ENCODE data around the gene RNF113B. TPM values are rescaled to one million over a fixed set of nuclear protein-coding genes. Genes with fewer than 3 reads are reported as not detected.
A peak's percentile ranks its signal among the peaks of the same experiment; 100 is the strongest.

RNF113B gene
- total and polyA plus RNA-seq, 5 donors: not detected

- Histone ChIP-seq H3K4me1 (ENCODE audit: control insufficient read depth, insufficient read depth, low read length) (no peaks in the 10 kb centered on the region), H3K4me3 (ENCODE audit: low read length) (no peak overlapping the region), H3K27me3 (ENCODE audit: control insufficient read depth, insufficient read depth) (no peaks in the 10 kb centered on the region), H3K9me3 (ENCODE audit: control insufficient read depth, low read length) (no peaks in the 10 kb centered on the region), H3K27ac (ENCODE audit: low read length) (no peak overlapping the region)
- DNase-seq (no peak), ATAC-seq (no peak)
- WGBS: 77% methylated on average over 7 of the region's 7 CpGs
- intact Hi-C loops (cut with DNase I): no loop called here
Observed at GRCh38 chr13:98216711-98217285, 39.7 kb upstream of the RNF113B start.

- peak; percentile 49 to 73 (median 65) for DNase-seq
- H3K9me3 ChIP-seq (ENCODE audit: control insufficient read depth, low read length): no peaks in the 10 kb centered on the region
- 25% methylated on average over 4 of the region's 4 CpGs for WGBS
- H3K27ac ChIP-seq (ENCODE audit: low read length): no peak overlapping the region
- no peak for ATAC-seq
- H3K4me1 ChIP-seq (ENCODE audit: control insufficient read depth, insufficient read depth, low read length): no peaks in the 10 kb centered on the region
- intact Hi-C loops (cut with DNase I): no loop called here
- H3K4me3 ChIP-seq (ENCODE audit: low read length): no peak overlapping the region
- no peaks in the 10 kb centered on the region for H3K27me3 ChIP-seq (ENCODE audit: control insufficient read depth, insufficient read depth)
Observed at GRCh38 chr13:98216135-98216565, 39.1 kb upstream of the RNF113B start.

GRCh38 chr13:98215508-98215907, 38.4 kb upstream of the RNF113B start:
- no peak overlapping the region for H3K4me3 ChIP-seq (ENCODE audit: low read length)
- no peaks in the 10 kb centered on the region for H3K9me3 ChIP-seq (ENCODE audit: control insufficient read depth, low read length)
- H3K4me1 ChIP-seq (ENCODE audit: control insufficient read depth, insufficient read depth, low read length): no peaks in the 10 kb centered on the region
- intact Hi-C loops (cut with DNase I): no loop called here
- no peak for ATAC-seq
- no peaks in the 10 kb centered on the region for H3K27me3 ChIP-seq (ENCODE audit: control insufficient read depth, insufficient read depth)
- DNase-seq: no peak
- no peak overlapping the region for H3K27ac ChIP-seq (ENCODE audit: low read length)
- 96% methylated on average over 6 of the region's 6 CpGs for WGBS

GRCh38 chr13:98214707-98215106, 37.6 kb upstream of the RNF113B start:
- no peak for ATAC-seq
- no peaks in the 10 kb centered on the region for H3K4me1 ChIP-seq (ENCODE audit: control insufficient read depth, insufficient read depth, low read length)
- no peaks in the 10 kb centered on the region for H3K27me3 ChIP-seq (ENCODE audit: control insufficient read depth, insufficient read depth)
- intact Hi-C loops (cut with DNase I): no loop called here
- no peak overlapping the region for H3K27ac ChIP-seq (ENCODE audit: low read length)
- no peak overlapping the region for H3K4me3 ChIP-seq (ENCODE audit: low read length)
- 88% methylated on average over 6 of the region's 6 CpGs for WGBS
- no peak for DNase-seq
- H3K9me3 ChIP-seq (ENCODE audit: control insufficient read depth, low read length): no peaks in the 10 kb centered on the region

- Histone ChIP-seq H3K9me3 (ENCODE audit: control insufficient read depth, low read length) (no peaks in the 10 kb centered on the region), H3K4me1 (ENCODE audit: control insufficient read depth, insufficient read depth, low read length) (no peaks in the 10 kb centered on the region), H3K4me3 (ENCODE audit: low read length) (no peak overlapping the region), H3K27me3 (ENCODE audit: control insufficient read depth, insufficient read depth) (no peaks in the 10 kb centered on the region), H3K27ac (ENCODE audit: low read length) (no peak overlapping the region)
- intact Hi-C loops (cut with DNase I): no loop called here
- peak in 1 of 2 donors; percentile 55 for ATAC-seq
- 58% methylated on average over 16 of the region's 16 CpGs for WGBS
- DNase-seq: no peak
Observed at GRCh38 chr13:98214008-98214643, 37.1 kb upstream of the RNF113B start.

GRCh38 chr13:98213354-98213753, 36.3 kb upstream of the RNF113B start:
- Histone ChIP-seq H3K27ac (ENCODE audit: low read length) (no peak overlapping the region), H3K27me3 (ENCODE audit: control insufficient read depth, insufficient read depth) (no peaks in the 10 kb centered on the region), H3K4me3 (ENCODE audit: low read length) (no peak overlapping the region), H3K9me3 (ENCODE audit: control insufficient read depth, low read length) (no peaks in the 10 kb centered on the region), H3K4me1 (ENCODE audit: control insufficient read depth, insufficient read depth, low read length) (no peaks in the 10 kb centered on the region)
- no peak for DNase-seq
- 88% methylated on average over 8 of the region's 8 CpGs for WGBS
- no peak for ATAC-seq
- intact Hi-C loops (cut with DNase I): no loop called here

- Histone ChIP-seq H3K27me3 (ENCODE audit: control insufficient read depth, insufficient read depth) (no peaks in the 10 kb centered on the region), H3K9me3 (ENCODE audit: control insufficient read depth, low read length) (no peaks in the 10 kb centered on the region), H3K4me3 (ENCODE audit: low read length) (no peak overlapping the region), H3K27ac (ENCODE audit: low read length) (no peak overlapping the region), H3K4me1 (ENCODE audit: control insufficient read depth, insufficient read depth, low read length) (no peaks in the 10 kb centered on the region)
- ATAC-seq (no peak), DNase-seq (no peak)
- intact Hi-C loops (cut with DNase I): no loop called here
- WGBS: 95% methylated on average over 5 of the region's 5 CpGs
Observed at GRCh38 chr13:98212763-98213162, 35.7 kb upstream of the RNF113B start.

- no peak overlapping the region for H3K4me3 ChIP-seq (ENCODE audit: low read length)
- no peak overlapping the region for H3K27ac ChIP-seq (ENCODE audit: low read length)
- intact Hi-C loops (cut with DNase I): no loop called here
- H3K9me3 ChIP-seq (ENCODE audit: control insufficient read depth, low read length): no peaks in the 10 kb centered on the region
- H3K4me1 ChIP-seq (ENCODE audit: control insufficient read depth, insufficient read depth, low read length): no peaks in the 10 kb centered on the region
- no peaks in the 10 kb centered on the region for H3K27me3 ChIP-seq (ENCODE audit: control insufficient read depth, insufficient read depth)
- ATAC-seq (no peak), DNase-seq (no peak)
- 88% methylated on average over 5 of the region's 5 CpGs for WGBS
Observed at GRCh38 chr13:98208606-98209005, 31.5 kb upstream of the RNF113B start.

- ATAC-seq (peak; percentile 47 to 54), DNase-seq (no peak)
- WGBS: 44% methylated on average over 4 of the region's 4 CpGs
- Histone ChIP-seq H3K9me3 (ENCODE audit: control insufficient read depth, low read length) (no peaks in the 10 kb centered on the region), H3K27ac (ENCODE audit: low read length) (no peak overlapping the region), H3K4me3 (ENCODE audit: low read length) (no peak overlapping the region), H3K27me3 (ENCODE audit: control insufficient read depth, insufficient read depth) (no peaks in the 10 kb centered on the region), H3K4me1 (ENCODE audit: control insufficient read depth, insufficient read depth, low read length) (no peaks in the 10 kb centered on the region)
- intact Hi-C loops (cut with DNase I): no loop called here
Observed at GRCh38 chr13:98207416-98207815, 30.3 kb upstream of the RNF113B start.

GRCh38 chr13:98206946-98207345, 29.9 kb upstream of the RNF113B start:
- Histone ChIP-seq H3K4me1 (ENCODE audit: control insufficient read depth, insufficient read depth, low read length) (no peaks in the 10 kb centered on the region), H3K27ac (ENCODE audit: low read length) (no peak overlapping the region), H3K4me3 (ENCODE audit: low read length) (no peak overlapping the region), H3K9me3 (ENCODE audit: control insufficient read depth, low read length) (no peaks in the 10 kb centered on the region), H3K27me3 (ENCODE audit: control insufficient read depth, insufficient read depth) (no peaks in the 10 kb centered on the region)
- ATAC-seq: no peak
- intact Hi-C loops (cut with DNase I): no loop called here
- DNase-seq: no peak
- 45% methylated on average over 4 of the region's 4 CpGs for WGBS

GRCh38 chr13:98204546-98204945, 27.5 kb upstream of the RNF113B start:
- no peak overlapping the region for H3K4me3 ChIP-seq (ENCODE audit: low read length)
- H3K27me3 ChIP-seq (ENCODE audit: control insufficient read depth, insufficient read depth): no peaks in the 10 kb centered on the region
- intact Hi-C loops (cut with DNase I): no loop called here
- DNase-seq (no peak), ATAC-seq (no peak)
- 99% methylated on average over 2 of the region's 2 CpGs for WGBS
- H3K9me3 ChIP-seq (ENCODE audit: control insufficient read depth, low read length): no peaks in the 10 kb centered on the region
- no peaks in the 10 kb centered on the region for H3K4me1 ChIP-seq (ENCODE audit: control insufficient read depth, insufficient read depth, low read length)
- H3K27ac ChIP-seq (ENCODE audit: low read length): no peak overlapping the region
